Measurements from ENCODE around the gene SMPD4. TPM values are rescaled to one million over a fixed set of nuclear protein-coding genes. Genes with fewer than 3 reads are reported as not detected.
"Not testable (repeated sequence)": the region's sequence is repeated elsewhere in the genome, so short reads cannot be mapped to it uniquely, and the experiment has no call there.

SMPD4 gene
- polyA plus RNA-seq, 3 donors, result 10.5 to 34.6 (median 14.2) TPM

DNA sequence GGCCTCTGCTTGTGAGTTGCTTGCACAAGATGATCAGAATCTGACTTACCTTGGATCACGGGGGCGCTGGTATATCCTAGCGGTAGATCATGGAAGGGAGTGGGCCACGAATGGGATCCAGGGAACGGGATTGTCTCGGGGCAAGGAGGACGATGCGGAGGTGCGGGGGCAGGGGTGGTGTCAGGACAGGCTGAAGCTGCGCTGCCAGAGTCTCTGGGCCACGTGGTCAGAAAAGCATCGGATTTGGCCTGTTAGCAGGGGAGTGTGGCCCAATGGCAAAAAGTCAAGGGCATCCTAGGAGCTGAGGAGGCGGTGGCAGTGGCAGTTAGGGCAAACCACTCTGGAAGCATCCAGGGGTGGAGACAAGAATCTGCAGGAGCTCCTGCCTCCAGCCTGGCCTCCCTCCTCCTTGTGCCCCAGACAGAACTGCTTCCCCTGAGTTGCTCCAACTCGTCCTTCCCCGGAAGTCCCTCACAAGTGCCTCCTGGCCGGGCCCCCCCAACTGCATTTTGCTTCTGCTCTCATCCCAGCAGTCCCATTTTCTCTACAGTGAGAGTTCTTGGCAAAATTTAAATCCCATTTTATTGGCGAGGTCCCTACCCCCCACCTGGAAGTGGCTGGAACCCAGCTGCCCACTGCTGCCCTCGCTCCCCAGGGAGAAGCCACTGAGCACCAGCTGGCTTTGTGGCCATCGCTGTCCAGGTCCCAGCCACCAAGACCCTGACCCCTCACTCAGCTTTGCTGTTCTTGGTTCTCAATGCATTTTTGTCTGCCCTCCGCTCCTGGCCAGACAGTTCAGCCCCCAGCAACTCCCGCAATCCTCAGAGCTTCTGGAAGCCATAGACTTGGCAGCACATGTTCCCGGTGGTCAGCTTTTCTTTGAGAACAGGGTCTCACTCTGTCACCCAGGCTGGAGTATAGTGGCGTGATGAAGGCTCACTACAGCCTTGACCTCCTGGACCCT lies 30.9 kb downstream of the SMPD4 start:
- H3K9ac ChIP-seq (ENCODE audit: insufficient read depth, low read length, poor library complexity, severe bottlenecking), result no peak overlapping the region
- H3K27ac Mint-ChIP-seq, result peak overlapping the region in 2 of 7 donors; percentile 21 to 33
- no peaks in the 10 kb centered on the region for H3K9me3 ChIP-seq (replicated peaks in 1 of 2; ENCODE audit: control insufficient read depth in 1 of 2, insufficient read depth in 1 of 2, low read length in 2 of 2)
- H2AFZ ChIP-seq (ENCODE audit: insufficient read depth, low read depth, low read length, poor library complexity, severe bottlenecking), result no peak overlapping the region
- H3K4me1 ChIP-seq (ENCODE audit: control insufficient read depth in 1 of 2, insufficient read depth in 2 of 2, low read length in 2 of 2), result no peaks in the 10 kb centered on the region
- peaks cover 17 to 44% of the 10 kb centered on the region in 2 donors for H3K36me3 Mint-ChIP-seq
- H3K27me3 ChIP-seq (ENCODE audit: control insufficient read depth in 2 of 2, insufficient read depth in 2 of 2, low read length in 2 of 2), result peaks cover 4 to 10% of the 10 kb centered on the region in 2 donors
- peaks cover 29 to 37% of the 10 kb centered on the region in 2 donors for H3K36me3 ChIP-seq (replicated peaks in 1 of 2; ENCODE audit: control insufficient read depth in 1 of 2, insufficient read depth in 2 of 2, low read length in 2 of 2)
- H3K4me1 Mint-ChIP-seq, result no peaks in the 10 kb centered on the region
- no peak overlapping the region for H3K4me2 ChIP-seq (replicated peaks; ENCODE audit: extremely low read depth, low read length, poor library complexity, severe bottlenecking)
- no peak overlapping the region for H3K4me3 Mint-ChIP-seq
- no peak for DNase-seq
- no peaks in the 10 kb centered on the region for H4K20me1 ChIP-seq (ENCODE audit: insufficient read depth, low read length)
- intact Hi-C loops (cut with micrococcal nuclease), result no loop called here
- no peak overlapping the region for H3K27ac ChIP-seq (ENCODE audit: low read depth in 1 of 2, low read length in 2 of 2)
- H3K79me2 ChIP-seq (ENCODE audit: insufficient read depth, low read length), result no peaks in the 10 kb centered on the region
- TF ChIP-seq, protein P1, sequence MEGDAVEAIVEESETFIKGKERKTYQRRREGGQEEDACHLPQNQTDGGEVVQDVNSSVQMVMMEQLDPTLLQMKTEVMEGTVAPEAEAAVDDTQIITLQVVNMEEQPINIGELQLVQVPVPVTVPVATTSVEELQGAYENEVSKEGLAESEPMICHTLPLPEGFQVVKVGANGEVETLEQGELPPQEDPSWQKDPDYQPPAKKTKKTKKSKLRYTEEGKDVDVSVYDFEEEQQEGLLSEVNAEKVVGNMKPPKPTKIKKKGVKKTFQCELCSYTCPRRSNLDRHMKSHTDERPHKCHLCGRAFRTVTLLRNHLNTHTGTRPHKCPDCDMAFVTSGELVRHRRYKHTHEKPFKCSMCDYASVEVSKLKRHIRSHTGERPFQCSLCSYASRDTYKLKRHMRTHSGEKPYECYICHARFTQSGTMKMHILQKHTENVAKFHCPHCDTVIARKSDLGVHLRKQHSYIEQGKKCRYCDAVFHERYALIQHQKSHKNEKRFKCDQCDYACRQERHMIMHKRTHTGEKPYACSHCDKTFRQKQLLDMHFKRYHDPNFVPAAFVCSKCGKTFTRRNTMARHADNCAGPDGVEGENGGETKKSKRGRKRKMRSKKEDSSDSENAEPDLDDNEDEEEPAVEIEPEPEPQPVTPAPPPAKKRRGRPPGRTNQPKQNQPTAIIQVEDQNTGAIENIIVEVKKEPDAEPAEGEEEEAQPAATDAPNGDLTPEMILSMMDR (IDR thresholded peaks at IDR 0.05), result no peak
- H3K4me3 ChIP-seq (replicated peaks in 1 of 3; ENCODE audit: low read depth in 2 of 3, low read length in 3 of 3), result no peak overlapping the region
- H3K9me3 Mint-ChIP-seq, result peaks cover 0 to 3% (median 0%) of the 10 kb centered on the region in 7 donors
- 93% methylated on average over 21 of the region's 23 CpGs for WGBS (ENCODE audit: insufficient coverage)
- H3K27me3 Mint-ChIP-seq (ENCODE audit: low read depth in 3 of 3), result peaks cover 19 to 24% (median 23%) of the 10 kb centered on the region in 3 donors

DNA sequence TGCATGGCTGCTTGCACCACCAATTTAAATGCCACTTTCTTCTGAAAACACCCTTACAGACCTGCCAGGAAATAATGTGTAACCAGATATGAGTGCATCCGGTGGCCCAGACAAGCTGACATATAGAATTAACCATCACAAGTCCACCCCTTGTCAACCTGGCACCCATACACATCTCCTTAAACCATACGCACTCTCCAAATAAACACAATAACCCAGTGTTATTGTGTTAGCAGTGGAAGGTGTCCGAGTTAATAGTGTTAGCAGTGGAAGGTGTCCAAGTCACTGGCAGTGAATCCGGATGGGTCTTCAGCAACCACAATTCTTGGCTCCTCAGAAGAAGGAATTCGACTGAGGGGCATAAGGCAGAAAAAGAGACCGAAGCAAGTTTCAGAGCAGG lies 32.9 kb downstream of the SMPD4 start:
- peaks cover 36 to 38% (median 37%) of the 10 kb centered on the region in 3 donors for H3K27me3 Mint-ChIP-seq (ENCODE audit: low read depth in 3 of 3)
- intact Hi-C loops (cut with micrococcal nuclease); DNase-seq: not testable (repeated sequence)

DNA sequence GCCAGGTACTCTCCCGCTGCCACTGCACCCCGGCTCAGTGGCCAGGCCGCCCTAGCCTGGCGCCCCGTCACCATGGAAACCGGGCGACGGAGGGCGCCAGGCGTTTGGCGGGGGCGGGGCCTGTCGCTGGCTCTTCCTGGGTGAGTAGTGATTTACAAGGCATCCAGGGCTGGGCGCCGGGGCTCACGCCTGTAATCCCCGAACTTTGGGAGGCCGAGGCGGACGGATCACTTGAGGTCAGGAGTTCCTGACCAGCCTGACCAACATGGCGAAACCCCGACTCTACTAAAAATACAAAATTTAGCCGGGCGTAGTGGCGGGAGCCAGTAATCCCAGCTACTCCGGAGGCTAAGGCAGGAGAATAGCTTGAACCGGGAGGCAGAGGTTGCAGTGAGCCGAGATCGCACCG lies 36.4 kb downstream of the SMPD4 start, which contains the start of gene CCDC74B:
Gene CCDC74B, minus strand, starts transcription at position 107 of the 409 bp plus-strand sequence. CDS start 116 bp downstream, outside the sequence.
- H3K36me3 Mint-ChIP-seq; H3K9me3 ChIP-seq (replicated peaks in 1 of 2; ENCODE audit: control insufficient read depth in 1 of 2, insufficient read depth in 1 of 2, low read length in 2 of 2); H3K36me3 ChIP-seq (replicated peaks in 1 of 2; ENCODE audit: control insufficient read depth in 1 of 2, insufficient read depth in 2 of 2, low read length in 2 of 2); H4K20me1 ChIP-seq (ENCODE audit: insufficient read depth, low read length); intact Hi-C loops (cut with micrococcal nuclease); H3K27ac ChIP-seq (ENCODE audit: low read depth in 1 of 2, low read length in 2 of 2); H3K4me1 ChIP-seq (ENCODE audit: control insufficient read depth in 1 of 2, insufficient read depth in 2 of 2, low read length in 2 of 2); DNase-seq; H2AFZ ChIP-seq (ENCODE audit: insufficient read depth, low read depth, low read length, poor library complexity, severe bottlenecking); H3K9ac ChIP-seq (ENCODE audit: insufficient read depth, low read length, poor library complexity, severe bottlenecking); H3K79me2 ChIP-seq (ENCODE audit: insufficient read depth, low read length): not testable (repeated sequence)
- Mint-ChIP-seq H3K9me3 (peaks cover 0 to 11% (median 6%) of the 10 kb centered on the region in 7 donors), H3K4me1 (peaks cover 12% of the 10 kb centered on the region), H3K27me3 (ENCODE audit: low read depth in 3 of 3) (peaks cover 43 to 51% (median 46%) of the 10 kb centered on the region in 3 donors), H3K27ac (peak within 1 kb of the TSS in 1 of 7 donors; percentile 20), H3K4me3 (peak within 1 kb of the TSS; percentile 65 to 88)
- 28% methylated on average over 12 of the region's 30 CpGs for WGBS (ENCODE audit: insufficient coverage)
- Histone ChIP-seq H3K4me3 (replicated peaks in 1 of 3; ENCODE audit: low read depth in 2 of 3, low read length in 3 of 3) (peak within 1 kb of the TSS in 1 of 3 experiments; percentile 20), H3K4me2 (replicated peaks; ENCODE audit: extremely low read depth, low read length, poor library complexity, severe bottlenecking) (peak within 1 kb of the TSS; percentile 19), H3K27me3 (ENCODE audit: control insufficient read depth in 2 of 2, insufficient read depth in 2 of 2, low read length in 2 of 2) (peaks cover 12 to 31% of the 10 kb centered on the region in 2 donors)

More for the DNA sequence above, 32.9 kb downstream of the SMPD4 start:
- H3K27ac Mint-ChIP-seq; H3K9ac ChIP-seq (ENCODE audit: insufficient read depth, low read length, poor library complexity, severe bottlenecking); H3K79me2 ChIP-seq (ENCODE audit: insufficient read depth, low read length); H3K4me3 Mint-ChIP-seq; H2AFZ ChIP-seq (ENCODE audit: insufficient read depth, low read depth, low read length, poor library complexity, severe bottlenecking); H4K20me1 ChIP-seq (ENCODE audit: insufficient read depth, low read length); H3K9me3 Mint-ChIP-seq; H3K4me3 ChIP-seq (replicated peaks in 1 of 3; ENCODE audit: low read depth in 2 of 3, low read length in 3 of 3); H3K4me1 ChIP-seq (ENCODE audit: control insufficient read depth in 1 of 2, insufficient read depth in 2 of 2, low read length in 2 of 2); H3K9me3 ChIP-seq (replicated peaks in 1 of 2; ENCODE audit: control insufficient read depth in 1 of 2, insufficient read depth in 1 of 2, low read length in 2 of 2); H3K27ac ChIP-seq (ENCODE audit: low read depth in 1 of 2, low read length in 2 of 2); H3K4me2 ChIP-seq (replicated peaks; ENCODE audit: extremely low read depth, low read length, poor library complexity, severe bottlenecking): not testable (repeated sequence)
- Histone ChIP-seq H3K36me3 (replicated peaks in 1 of 2; ENCODE audit: control insufficient read depth in 1 of 2, insufficient read depth in 2 of 2, low read length in 2 of 2) (peaks cover 14 to 18% of the 10 kb centered on the region in 2 donors), H3K27me3 (ENCODE audit: control insufficient read depth in 2 of 2, insufficient read depth in 2 of 2, low read length in 2 of 2) (peaks cover 9 to 23% of the 10 kb centered on the region in 2 donors)
- Mint-ChIP-seq H3K4me1 (peaks cover 12% of the 10 kb centered on the region), H3K36me3 (peaks cover 8 to 25% of the 10 kb centered on the region in 2 donors)
- no CpG with 5 or more reads among the region's 6 CpGs for WGBS (ENCODE audit: insufficient coverage)

All from CD14-positive monocyte (primary cell).